ENCODE measurements around the gene EPHB1.

The EPHB1 gene

GRCh38 chr3:135134684-135135075 lies 339.6 kb downstream of the EPHB1 start:
- H3K9ac ChIP-seq (ENCODE audit: low read length), result no peak overlapping the region
- H3K27me3 ChIP-seq (ENCODE audit: insufficient read depth, low read length), result no peaks in the 10 kb centered on the region

GRCh38 chr3:135135445-135135844 lies 340.4 kb downstream of the EPHB1 start:
- H3K4me3 ChIP-seq (ENCODE audit: low read depth, low read length, poor library complexity, severe bottlenecking), result no peak overlapping the region
- H2AFZ ChIP-seq (ENCODE audit: low read length), result no peak overlapping the region
- H3K4me1 ChIP-seq (ENCODE audit: insufficient read depth, low read length, severe bottlenecking), result no peaks in the 10 kb centered on the region
- H3K27ac ChIP-seq (ENCODE audit: low read depth, low read length, poor library complexity, severe bottlenecking), result no peak overlapping the region
- no peak for TF ChIP-seq EZH2 (IDR thresholded peaks at IDR 0.05; ENCODE audit: borderline replicate concordance, low read length)
- no peak for TF ChIP-seq CTCF (IDR thresholded peaks at IDR 0.05; ENCODE audit: low read length)
- no peaks in the 10 kb centered on the region for H3K9me3 ChIP-seq (ENCODE audit: low read length)
- H3K9ac ChIP-seq (ENCODE audit: low read length), result no peak overlapping the region
- H3K27me3 ChIP-seq (ENCODE audit: insufficient read depth, low read length), result no peaks in the 10 kb centered on the region
- H3K36me3 ChIP-seq (ENCODE audit: insufficient read depth, low read length), result no peaks in the 10 kb centered on the region
- no peaks in the 10 kb centered on the region for H4K20me1 ChIP-seq (ENCODE audit: insufficient read depth, low read length)
- H3K9me2 ChIP-seq (ENCODE audit: low read depth, low read length), result no peaks in the 10 kb centered on the region
- no peak overlapping the region for H3K4me2 ChIP-seq (ENCODE audit: low read length)
- H3K79me2 ChIP-seq (ENCODE audit: insufficient read depth, low read length), result no peaks in the 10 kb centered on the region
- no peaks in the 10 kb centered on the region for H3F3A ChIP-seq (ENCODE audit: insufficient read depth, low read length)

More at GRCh38 chr3:135134684-135135075, 339.6 kb downstream of the EPHB1 start:
- no peak overlapping the region for H3K27ac ChIP-seq (ENCODE audit: low read depth, low read length, poor library complexity, severe bottlenecking)
- H3K4me1 ChIP-seq (ENCODE audit: insufficient read depth, low read length, severe bottlenecking), result no peaks in the 10 kb centered on the region
- H3K4me2 ChIP-seq (ENCODE audit: low read length), result no peak overlapping the region
- no peaks in the 10 kb centered on the region for H3F3A ChIP-seq (ENCODE audit: insufficient read depth, low read length)
- H3K79me2 ChIP-seq (ENCODE audit: insufficient read depth, low read length), result no peaks in the 10 kb centered on the region
- H2AFZ ChIP-seq (ENCODE audit: low read length), result no peak overlapping the region
- no peaks in the 10 kb centered on the region for H4K20me1 ChIP-seq (ENCODE audit: insufficient read depth, low read length)
- TF ChIP-seq CTCF (IDR thresholded peaks at IDR 0.05; ENCODE audit: low read length) (no peak), EZH2 (IDR thresholded peaks at IDR 0.05; ENCODE audit: borderline replicate concordance, low read length) (no peak)
- no peaks in the 10 kb centered on the region for H3K9me3 ChIP-seq (ENCODE audit: low read length)
- H3K9me2 ChIP-seq (ENCODE audit: low read depth, low read length), result no peaks in the 10 kb centered on the region
- H3K36me3 ChIP-seq (ENCODE audit: insufficient read depth, low read length), result no peaks in the 10 kb centered on the region
- H3K4me3 ChIP-seq (ENCODE audit: low read depth, low read length, poor library complexity, severe bottlenecking), result no peak overlapping the region

- no peak overlapping the region for H2AFZ ChIP-seq (ENCODE audit: low read length)
- no peak overlapping the region for H3K4me3 ChIP-seq (ENCODE audit: low read depth, low read length, poor library complexity, severe bottlenecking)
- no peaks in the 10 kb centered on the region for H4K20me1 ChIP-seq (ENCODE audit: insufficient read depth, low read length)
- H3F3A ChIP-seq (ENCODE audit: insufficient read depth, low read length), result no peaks in the 10 kb centered on the region
- H3K9ac ChIP-seq (ENCODE audit: low read length), result no peak overlapping the region
- H3K79me2 ChIP-seq (ENCODE audit: insufficient read depth, low read length), result no peaks in the 10 kb centered on the region
- TF ChIP-seq EZH2 (IDR thresholded peaks at IDR 0.05; ENCODE audit: borderline replicate concordance, low read length) (no peak), CTCF (IDR thresholded peaks at IDR 0.05; ENCODE audit: low read length) (no peak)
- H3K4me1 ChIP-seq (ENCODE audit: insufficient read depth, low read length, severe bottlenecking), result no peaks in the 10 kb centered on the region
- H3K9me3 ChIP-seq (ENCODE audit: low read length), result no peaks in the 10 kb centered on the region
- no peaks in the 10 kb centered on the region for H3K36me3 ChIP-seq (ENCODE audit: insufficient read depth, low read length)
- H3K27ac ChIP-seq (ENCODE audit: low read depth, low read length, poor library complexity, severe bottlenecking), result no peak overlapping the region
- no peaks in the 10 kb centered on the region for H3K27me3 ChIP-seq (ENCODE audit: insufficient read depth, low read length)
- H3K4me2 ChIP-seq (ENCODE audit: low read length), result no peak overlapping the region
- no peaks in the 10 kb centered on the region for H3K9me2 ChIP-seq (ENCODE audit: low read depth, low read length)
Observed at GRCh38 chr3:135136361-135137100, 341.5 kb downstream of the EPHB1 start.
